RWPE2 (cell line): ENCODE data around the gene RIPOR2.

Source experiments
- ATAC-seq: fragments of 200-7000 bp; cut with Tn5 transposase; 3 replicates; pipeline ENCODE4 v1.9.1; 2021; ENCODE audit warnings: low read depth
- DNase-seq: peaks from one replicate; pipeline ENCODE4 v3.0.0-alpha.2; 2020; ENCODE audit warnings: low spot score
- H3K27ac ChIP-seq: fragments of 450-650 bp; 2 replicates; pipeline ENCODE4 v1.5.1; 2017; ENCODE audit warnings: mild to moderate bottlenecking; ENCODE audit not compliant: poor library complexity, severe bottlenecking
- H3K27me3 ChIP-seq: fragments of 250-450 bp; sonication (Bioruptor Pico); 2 replicates; pipeline ENCODE4 v1.5.1; 2021; ENCODE audit warnings: mild to moderate bottlenecking, moderate library complexity; ENCODE audit not compliant: insufficient read depth, poor library complexity, severe bottlenecking
- H3K36me3 ChIP-seq: fragments of 250-450 bp; sonication (Bioruptor Pico); 2 replicates; pipeline ENCODE4 v1.5.1; 2020; ENCODE audit warnings: low read depth, mild to moderate bottlenecking, moderate library complexity
- H3K4me1 ChIP-seq: fragments of 250-450 bp; sonication (Bioruptor Pico); 2 replicates; pipeline ENCODE4 v1.5.1; 2021; ENCODE audit warnings: mild to moderate bottlenecking, moderate library complexity; ENCODE audit not compliant: insufficient read depth, poor library complexity, severe bottlenecking
- H3K4me3 ChIP-seq: fragments of 250-450 bp; sonication (Bioruptor Pico); 2 replicates; pipeline ENCODE4 v1.5.1; 2021; ENCODE audit warnings: mild to moderate bottlenecking, moderate library complexity; ENCODE audit not compliant: severe bottlenecking
- H3K9me3 ChIP-seq: fragments of 250-450 bp; sonication (Bioruptor Pico); 2 replicates; pipeline ENCODE4 v1.5.1; 2021; ENCODE audit warnings: mild to moderate bottlenecking, moderate library complexity; ENCODE audit not compliant: severe bottlenecking
- CTCF ChIP-seq: fragments of 450-650 bp; IDR thresholded peaks from one replicate; pipeline ENCODE4 v1.5.1; 2017; ENCODE audit warnings: mild to moderate bottlenecking, moderate library complexity; ENCODE audit not compliant: poor library complexity, severe bottlenecking

RIPOR2 gene

DNA sequence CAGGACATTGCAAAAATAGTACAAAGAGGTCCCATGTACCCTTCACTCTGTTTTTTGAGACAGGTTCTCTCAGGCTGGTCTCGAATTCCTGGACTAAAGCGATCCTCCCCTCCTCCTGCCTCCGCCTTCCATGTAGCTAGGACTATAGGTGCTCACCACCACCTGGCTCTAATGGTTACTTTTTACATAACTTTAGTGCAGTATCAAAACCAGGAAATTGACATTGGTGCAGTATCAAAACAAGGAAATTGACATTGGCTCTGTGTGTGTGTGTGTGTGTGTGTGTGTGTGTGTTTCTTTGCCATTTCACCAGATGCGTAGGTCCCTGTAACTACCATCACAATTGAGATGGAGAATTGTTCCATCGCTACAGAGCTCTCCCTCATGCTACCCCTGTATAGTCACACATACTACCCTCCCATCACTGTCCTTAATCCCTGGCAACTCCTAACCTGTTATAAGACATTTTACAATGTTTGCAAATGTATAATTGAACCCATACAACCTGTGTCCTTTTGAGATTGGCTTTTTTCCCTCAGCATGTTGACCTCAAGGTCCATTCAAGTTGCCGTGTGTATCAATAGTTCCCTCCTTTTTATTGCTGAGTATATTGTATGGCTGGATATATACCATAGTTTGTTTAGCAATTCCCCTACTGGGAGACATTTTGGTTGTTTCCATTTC is 28.3 kb upstream of the RIPOR2 start:
- Histone ChIP-seq H3K36me3 (no peaks in the 10 kb centered on the region), H3K27ac (no peak overlapping the region), H3K27me3 (no peaks in the 10 kb centered on the region), H3K9me3 (no peaks in the 10 kb centered on the region), H3K4me1 (no peaks in the 10 kb centered on the region), H3K4me3 (no peak overlapping the region)
- TF ChIP-seq CTCF: no peak
- ATAC-seq (no peak), DNase-seq (no peak)

- no peak overlapping the region for H3K27ac ChIP-seq
- DNase-seq: no peak
- no peak overlapping the region for H3K4me3 ChIP-seq
- H3K27me3 ChIP-seq: no peaks in the 10 kb centered on the region
- H3K4me1 ChIP-seq: no peaks in the 10 kb centered on the region
- H3K9me3 ChIP-seq: no peaks in the 10 kb centered on the region
- TF ChIP-seq CTCF: no peak
- ATAC-seq: no peak
- H3K36me3 ChIP-seq: no peaks in the 10 kb centered on the region
Measured at GRCh38 chr6:24963339-24963738, 27.6 kb upstream of the RIPOR2 start.

- Histone ChIP-seq H3K4me3 (no peak overlapping the region), H3K27me3 (no peaks in the 10 kb centered on the region), H3K9me3 (no peaks in the 10 kb centered on the region), H3K36me3 (no peaks in the 10 kb centered on the region), H3K4me1 (no peaks in the 10 kb centered on the region), H3K27ac (no peak overlapping the region)
- ATAC-seq: no peak
- no peak for TF ChIP-seq CTCF
- DNase-seq: no peak
Measured at GRCh38 chr6:24961852-24962251, 26.1 kb upstream of the RIPOR2 start.

- H3K4me3 ChIP-seq: no peak overlapping the region
- H3K4me1 ChIP-seq: no peaks in the 10 kb centered on the region
- ATAC-seq (no peak), DNase-seq (no peak)
- H3K27me3 ChIP-seq: no peaks in the 10 kb centered on the region
- no peak for TF ChIP-seq CTCF
- no peaks in the 10 kb centered on the region for H3K36me3 ChIP-seq
- no peak overlapping the region for H3K27ac ChIP-seq
- H3K9me3 ChIP-seq: no peaks in the 10 kb centered on the region
Measured at GRCh38 chr6:24960991-24961475, 25.3 kb upstream of the RIPOR2 start.

DNA sequence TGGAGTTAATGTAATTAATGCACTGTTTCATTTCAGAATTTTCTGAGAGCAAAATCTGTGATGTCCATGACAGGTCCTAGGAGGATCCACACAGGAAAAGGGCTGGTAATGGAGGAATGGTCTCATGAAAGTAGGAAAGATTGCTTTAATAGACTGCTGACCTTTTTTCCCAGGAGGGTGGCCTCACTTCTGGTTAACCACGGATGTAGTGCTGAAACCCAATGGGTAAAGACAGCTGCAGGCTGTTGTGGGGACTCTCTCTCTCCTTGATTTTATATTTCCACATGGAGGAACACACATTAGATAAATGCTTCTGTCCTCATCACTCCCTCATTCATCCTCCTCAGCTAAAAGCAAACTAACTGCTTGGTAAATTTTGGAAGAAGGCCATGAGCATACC is 23.6 kb upstream of the RIPOR2 start:
- ATAC-seq (no peak), DNase-seq (no peak)
- H3K4me1 ChIP-seq: no peaks in the 10 kb centered on the region
- TF ChIP-seq CTCF: no peak
- no peak overlapping the region for H3K27ac ChIP-seq
- no peak overlapping the region for H3K4me3 ChIP-seq
- H3K9me3 ChIP-seq: no peaks in the 10 kb centered on the region
- no peaks in the 10 kb centered on the region for H3K36me3 ChIP-seq
- no peaks in the 10 kb centered on the region for H3K27me3 ChIP-seq
